Spleen (tissue), 7 donors: ENCODE results near the gene TAF15.

Experiments used
- CTCF ChIP-seq, 11 experiments: fragments of 200-600 bp in 7 of 11; fragments of 450-650 bp in 4 of 11; sonication (generic) in 4 of 11; IDR thresholded peaks in 8 of 11; conservative IDR thresholded peaks in 3 of 11; 1 replicate in 7 of 11; 2 replicates in 4 of 11; pipeline versions ENCODE4 v1.4.0 to v1.8.0; 2016 to 2021; ENCODE audit warnings: antibody characterized with exemption in 11 of 11, inconsistent platforms in 4 of 11, mild to moderate bottlenecking in 1 of 11
- POLR2AphosphoS5 ChIP-seq, 3 donors: sonication (generic); formaldehyde crosslinking; IDR thresholded peaks; one replicate each; pipeline ENCODE4 v1.5.1; 2017; ENCODE audit warnings: antibody characterized with exemption in 3 of 3
- donor health status: DM: no; HTN: no; CAD: no; lungs with moderate emphysema.
- donor health status: DM: no; HTN: no; CAD: no.
- donor health status: DM: no; HTN: no; CAD: no.

- no peak for TF ChIP-seq CTCF (IDR thresholded peaks at IDR 0.05 in 8 of 11, conservative IDR thresholded peaks at IDR 0.05 in 3 of 11)
- TF ChIP-seq POLR2AphosphoS5 (IDR thresholded peaks at IDR 0.05) = no peak
These were observed 63.1 kb downstream of the TAF15 start for GRCh38 chr17:35872196-35872980.
